GM18909 (cell line): ENCODE measurements around the gene C10orf90.

Experiments
- ATAC-seq: cut with Tn5 transposase; IDR thresholded peaks from one replicate; pipeline ENCODE4 v1.9.1; 2021; ENCODE audit warnings: mild to moderate bottlenecking; ENCODE audit not compliant: unreplicated experiment, poor library complexity

The C10orf90 gene

DNA sequence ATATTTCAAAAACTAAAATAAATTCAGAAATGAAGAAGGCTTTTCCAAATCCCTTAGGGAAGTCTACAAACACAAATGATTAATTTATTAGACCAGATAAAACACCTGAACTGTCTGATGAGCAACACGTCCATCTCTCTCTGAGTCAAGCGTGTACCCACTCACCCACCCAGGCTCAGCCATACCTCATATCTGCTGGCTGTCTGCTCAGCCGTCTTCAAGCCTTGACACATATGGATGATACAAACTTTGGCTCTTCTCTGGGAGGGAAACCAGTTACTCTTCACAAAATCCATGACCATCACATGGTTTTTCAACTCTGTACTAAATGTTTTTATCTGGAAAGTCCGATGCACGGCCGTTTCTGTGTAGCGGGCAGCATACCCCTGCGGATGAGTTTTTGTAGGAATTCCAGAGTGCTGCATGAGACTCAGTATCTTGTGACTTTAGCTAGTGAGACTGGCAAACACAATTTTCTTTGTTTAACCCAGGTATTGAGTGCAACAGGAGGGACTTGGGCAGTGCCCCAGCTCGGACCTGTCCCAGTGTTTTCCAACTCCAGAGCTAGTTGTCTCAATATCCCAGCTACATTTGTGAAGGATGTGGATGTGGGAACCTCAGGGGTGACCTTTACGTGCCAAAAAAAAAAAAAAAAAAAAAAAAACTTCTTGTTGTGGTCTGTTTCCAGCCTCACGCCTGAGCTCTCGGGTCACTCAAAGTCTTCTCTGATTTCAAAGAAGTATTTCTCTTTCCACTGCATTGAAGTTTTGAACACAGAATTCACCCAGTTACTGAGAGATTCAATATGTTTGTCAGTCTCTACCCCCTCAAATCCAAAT lies at the start of gene C10orf90:
Gene C10orf90 (minus strand): TSS at position 638 of the 839 bp plus-strand sequence. CDS start 213 bp downstream, at position 425.
- no peak for ATAC-seq

DNA sequence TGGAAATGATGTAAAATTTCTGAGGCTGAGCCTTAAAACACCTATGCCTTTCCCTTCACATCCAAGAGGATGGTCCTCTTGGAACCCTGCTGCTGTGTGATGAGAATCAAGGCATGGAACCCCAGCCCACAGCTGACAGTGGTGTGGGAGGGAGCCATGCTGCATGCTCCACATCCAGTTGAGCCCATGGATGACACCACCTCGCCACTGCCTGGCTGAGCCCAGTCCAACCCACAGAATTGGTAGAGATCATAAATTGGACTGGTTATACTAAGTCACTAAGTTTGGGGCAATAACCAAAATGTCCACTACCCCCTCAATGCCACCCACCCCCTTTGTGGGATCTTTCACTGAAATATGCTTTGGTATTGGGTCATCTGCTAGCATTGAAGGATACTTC lies 45.9 kb upstream of the C10orf90 start:
- ATAC-seq, result no peak

GRCh38 chr10:126713594-126713993 lies 43.1 kb upstream of the C10orf90 start:
- no peak for ATAC-seq

- ATAC-seq, result no peak
Observed at GRCh38 chr10:126712681-126713080, 42.2 kb upstream of the C10orf90 start.

DNA sequence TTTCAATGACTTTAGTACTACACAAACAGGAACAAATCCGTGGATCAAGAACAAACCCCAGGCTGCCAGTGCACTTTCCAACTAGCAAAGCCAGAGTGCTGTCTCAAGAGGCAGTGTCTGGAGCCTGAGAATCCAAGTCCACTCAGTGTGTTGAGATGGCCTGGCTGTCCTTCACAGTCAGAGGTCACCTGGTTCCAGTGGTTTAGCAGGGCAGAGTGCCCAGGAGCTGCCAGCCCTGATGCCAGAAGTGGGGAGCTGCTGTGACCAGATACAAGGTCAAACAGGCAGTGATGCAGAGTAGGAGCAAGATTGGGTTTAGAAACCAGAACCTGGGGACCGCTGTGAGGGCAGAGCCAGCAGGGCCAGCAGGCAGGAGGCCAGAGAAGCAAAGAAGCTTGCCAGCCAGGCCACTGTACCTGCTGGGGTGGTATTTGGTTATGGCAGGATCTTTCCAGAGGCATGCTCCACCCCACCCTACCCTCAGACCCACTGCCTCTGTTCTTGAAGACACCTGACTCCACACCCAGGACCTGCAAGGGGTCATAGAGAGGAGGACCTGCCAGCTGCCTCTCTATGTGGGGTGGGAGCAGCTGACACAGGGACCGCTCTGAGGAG lies 35.6 kb upstream of the C10orf90 start:
- ATAC-seq, result no peak

DNA sequence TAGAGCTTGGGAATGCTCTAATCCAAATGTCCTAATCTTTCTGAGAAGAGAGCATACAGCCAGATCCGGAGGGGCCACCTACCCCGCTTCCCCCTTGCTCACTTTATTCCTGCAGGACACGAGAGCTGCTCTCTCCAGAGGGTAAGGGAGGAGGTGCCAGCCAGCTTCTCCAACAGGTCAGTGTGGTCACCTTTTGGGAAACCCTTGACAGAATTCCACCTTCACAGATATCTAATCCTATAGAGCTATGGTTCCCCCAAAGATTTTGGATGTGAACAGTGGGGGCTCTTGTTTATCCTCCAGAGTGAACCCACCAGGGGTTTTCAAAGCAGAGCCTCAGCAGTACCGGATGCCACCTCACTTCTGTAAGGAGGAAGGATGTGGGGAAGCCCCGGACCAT lies 34.6 kb upstream of the C10orf90 start:
- no peak for ATAC-seq

DNA sequence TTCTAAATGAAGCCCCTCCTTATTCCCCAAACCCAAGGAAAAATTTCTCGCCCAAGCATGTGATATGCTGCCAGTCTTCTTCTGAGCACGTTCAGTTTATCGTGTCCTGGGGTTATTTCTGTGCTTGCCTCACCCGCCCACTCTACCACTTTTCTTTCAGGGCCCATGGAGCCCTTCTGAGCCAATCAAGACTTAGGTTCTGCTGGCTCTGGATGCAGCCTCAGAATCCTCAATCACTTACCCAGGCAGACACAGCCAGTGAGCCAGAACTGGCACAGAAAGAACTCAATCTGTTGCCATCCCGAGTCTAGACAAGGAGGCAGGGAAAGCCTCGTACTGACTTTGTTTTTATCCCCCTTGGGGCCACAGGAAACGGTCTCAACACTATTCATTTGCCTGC lies 34.2 kb upstream of the C10orf90 start:
- no peak for ATAC-seq

- ATAC-seq, result no peak
Observed at GRCh38 chr10:126702181-126702580, 31.7 kb upstream of the C10orf90 start.

GRCh38 chr10:126701526-126701925 lies 31.0 kb upstream of the C10orf90 start:
- no peak for ATAC-seq

DNA sequence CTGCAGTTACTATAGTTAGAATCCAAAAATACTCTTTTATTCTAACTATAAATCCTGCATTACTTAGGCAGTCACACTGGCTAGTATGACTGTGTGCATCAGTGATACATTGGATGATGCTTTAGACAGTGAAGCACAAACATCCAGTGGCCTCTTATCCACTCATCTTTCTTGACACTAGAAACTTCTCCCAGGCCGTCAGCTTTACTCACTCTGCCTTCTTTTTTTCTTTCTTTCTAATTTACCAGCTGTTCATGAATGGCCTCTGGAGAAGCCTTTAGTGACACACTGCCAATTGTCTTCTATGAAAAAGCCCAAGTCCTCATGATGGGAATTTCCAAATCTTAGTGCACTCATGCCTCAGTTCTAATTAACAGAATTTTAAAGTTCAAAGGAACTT lies 26.2 kb upstream of the C10orf90 start:
- ATAC-seq, result no peak

- no peak for ATAC-seq
Observed at GRCh38 chr10:126691456-126691855, 21.0 kb upstream of the C10orf90 start.

DNA sequence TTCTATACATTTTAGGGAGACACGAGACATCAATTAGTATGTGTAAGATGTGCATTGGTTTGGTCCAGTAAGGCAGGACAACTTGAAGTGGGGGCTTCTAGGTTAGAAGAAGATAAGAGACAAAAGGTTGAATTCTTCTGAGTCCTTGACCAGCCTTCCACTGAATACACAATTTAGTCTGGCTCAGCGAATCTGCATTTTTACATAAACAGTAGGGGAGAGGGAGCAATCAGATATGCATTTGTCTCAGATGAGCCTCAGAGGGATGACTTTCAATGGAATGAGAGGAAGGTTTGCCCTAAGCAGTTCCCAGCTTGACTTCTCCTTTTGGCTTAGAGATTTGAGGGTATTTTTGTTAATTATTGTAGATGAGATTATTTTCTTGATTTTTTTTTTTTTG lies 20.0 kb upstream of the C10orf90 start:
- no peak for ATAC-seq

- no peak for ATAC-seq
Observed at GRCh38 chr10:126689461-126689994, 19.0 kb upstream of the C10orf90 start.

- ATAC-seq, result no peak
Observed at GRCh38 chr10:126687121-126687606, 16.7 kb upstream of the C10orf90 start.

DNA sequence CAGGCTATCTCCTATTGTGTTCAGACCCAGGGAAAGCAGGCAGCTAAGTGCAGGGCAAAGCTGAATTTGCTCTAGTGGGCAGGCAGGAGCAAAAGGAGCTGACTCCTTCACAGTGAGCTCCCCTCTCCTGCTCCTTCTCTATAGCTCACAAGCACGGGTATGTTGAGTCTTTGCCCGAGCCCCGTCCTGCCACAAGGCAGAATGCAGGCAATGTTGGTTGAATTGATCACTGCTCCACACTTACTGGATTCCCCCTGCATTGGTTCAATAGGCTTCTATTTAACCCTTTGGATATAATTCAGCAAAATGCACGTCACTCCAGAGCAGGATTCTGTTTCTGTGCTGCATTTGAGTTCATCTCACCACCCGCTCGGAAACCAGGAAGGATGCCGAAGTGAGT lies 16.2 kb upstream of the C10orf90 start:
- no peak for ATAC-seq

- ATAC-seq, result no peak
Observed at GRCh38 chr10:126686268-126686667, 15.8 kb upstream of the C10orf90 start.

DNA sequence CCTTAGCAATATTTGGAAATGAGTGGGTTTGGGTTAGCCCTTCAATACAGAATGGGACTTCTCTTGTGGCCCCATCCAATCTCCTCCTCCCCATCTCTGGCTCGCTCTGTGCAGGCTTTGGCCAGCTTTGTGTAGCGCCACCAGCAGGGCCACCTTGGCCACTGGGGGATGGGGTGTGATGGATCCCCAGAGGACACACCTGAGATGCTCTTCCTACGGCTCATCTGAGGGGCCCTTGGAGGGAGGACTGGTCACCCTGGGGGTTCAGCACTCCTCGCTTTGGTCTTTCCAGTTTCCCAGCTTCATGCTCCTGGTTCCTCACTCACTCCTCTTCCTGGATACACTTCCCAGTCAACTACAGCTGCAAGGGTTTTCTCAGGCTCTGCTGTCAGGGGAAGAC lies 15.3 kb upstream of the C10orf90 start:
- ATAC-seq, result no peak

DNA sequence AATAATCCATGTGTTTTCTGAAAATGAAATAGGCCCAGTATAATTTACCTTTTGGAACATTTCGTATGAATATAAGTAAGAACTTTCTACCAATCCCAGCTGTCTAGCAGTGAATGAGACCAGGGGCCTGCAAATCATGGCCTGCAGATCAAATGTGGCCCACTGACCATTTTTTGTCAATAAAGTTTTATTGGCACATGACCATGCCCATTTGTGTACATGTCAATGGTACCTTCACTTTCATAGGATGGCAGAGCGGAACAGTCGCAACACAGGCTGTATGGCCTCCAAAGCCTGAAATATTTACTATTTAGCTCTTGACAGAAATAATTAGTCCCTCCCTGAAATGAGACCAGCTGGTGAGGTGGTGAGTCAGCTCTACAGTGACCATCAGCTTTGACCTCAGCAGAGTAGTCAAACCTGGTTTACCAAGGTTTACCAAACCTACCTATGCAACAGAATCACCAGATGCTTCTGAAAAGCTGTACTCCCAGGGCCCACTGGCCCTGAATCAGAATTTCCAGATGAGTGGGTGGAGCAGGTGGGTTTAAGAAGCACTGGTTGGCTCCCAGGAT lies 13.8 kb upstream of the C10orf90 start:
- ATAC-seq, result no peak

- no peak for ATAC-seq
Observed at GRCh38 chr10:126683466-126683865, 13.0 kb upstream of the C10orf90 start.

DNA sequence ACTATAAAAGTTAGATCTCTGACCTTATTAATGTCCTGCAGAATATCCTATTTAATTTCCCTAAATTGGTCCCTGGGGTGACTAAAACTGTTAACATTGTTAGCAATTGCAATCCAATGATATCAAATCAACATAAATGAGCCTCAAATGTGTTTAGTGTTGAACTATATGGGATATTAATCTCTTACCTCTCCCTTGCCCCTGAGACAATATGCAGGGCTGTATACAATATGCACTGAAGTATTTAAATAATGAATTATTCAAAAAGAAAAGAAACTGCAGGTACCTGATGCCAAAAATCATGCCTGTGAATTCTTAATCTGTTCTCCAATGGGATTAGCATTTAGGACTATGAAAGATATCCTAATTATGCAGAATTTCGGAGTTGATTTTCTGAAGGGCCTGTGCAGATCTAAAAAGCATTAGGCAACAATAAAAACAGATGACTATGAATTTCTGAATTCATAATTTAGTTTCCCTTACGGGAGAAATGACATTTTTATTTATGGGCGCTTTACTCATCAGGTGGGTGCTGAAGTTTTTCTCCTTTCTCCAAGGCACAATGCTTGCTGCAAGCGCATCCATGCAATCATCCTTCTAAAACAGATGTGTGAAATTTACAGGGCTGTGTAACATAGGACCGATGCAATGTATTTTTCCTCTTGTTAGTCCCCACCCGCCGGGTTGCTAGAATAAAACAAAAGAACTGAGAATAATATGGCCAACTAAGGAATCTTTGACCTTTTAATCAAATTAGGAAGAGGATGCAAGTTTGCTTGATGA lies 5.4 kb upstream of the C10orf90 start:
- ATAC-seq, result no peak
